T-helper 9 cell (primary cell): ENCODE measurements around the gene PIP5K1B.

Experiments
- DNase-seq: peaks from one replicate; pipeline ENCODE4 v3.0.0-alpha.2; 2020

Gene PIP5K1B

GRCh38 chr9:68871236-68871635, 166.2 kb downstream of the PIP5K1B start:
- no peak for DNase-seq

- no peak for DNase-seq
These were observed 167.0 kb downstream of the PIP5K1B start for GRCh38 chr9:68872026-68872501.

GRCh38 chr9:68873179-68873578, 168.1 kb downstream of the PIP5K1B start:
- no peak for DNase-seq

- no peak for DNase-seq
These were observed 171.2 kb downstream of the PIP5K1B start for GRCh38 chr9:68876273-68876672.

- DNase-seq, result no peak
These were observed 171.6 kb downstream of the PIP5K1B start for GRCh38 chr9:68876681-68877080.

- no peak for DNase-seq
These were observed 172.2 kb downstream of the PIP5K1B start for GRCh38 chr9:68877219-68877618.

GRCh38 chr9:68878450-68878849, 173.4 kb downstream of the PIP5K1B start:
- DNase-seq, result no peak

- no peak for DNase-seq
These were observed 178.2 kb downstream of the PIP5K1B start for GRCh38 chr9:68883224-68883623.

- DNase-seq, result no peak
These were observed 182.2 kb downstream of the PIP5K1B start for GRCh38 chr9:68887232-68887631.

GRCh38 chr9:68894502-68894901, 189.5 kb downstream of the PIP5K1B start:
- DNase-seq, result no peak

- DNase-seq, result no peak
These were observed 190.9 kb downstream of the PIP5K1B start for GRCh38 chr9:68895741-68896478.

GRCh38 chr9:68896486-68896885, 191.4 kb downstream of the PIP5K1B start:
- no peak for DNase-seq

GRCh38 chr9:68897577-68898145, 192.6 kb downstream of the PIP5K1B start:
- DNase-seq, result no peak

- no peak for DNase-seq
These were observed 193.9 kb downstream of the PIP5K1B start for GRCh38 chr9:68898781-68899439.

- DNase-seq, result no peak
These were observed 199.4 kb downstream of the PIP5K1B start for GRCh38 chr9:68904454-68904853.

GRCh38 chr9:68905129-68905528, 200.1 kb downstream of the PIP5K1B start:
- DNase-seq, result no peak

GRCh38 chr9:68907910-68908309, 202.9 kb downstream of the PIP5K1B start:
- no peak for DNase-seq

- no peak for DNase-seq
These were observed 207.5 kb downstream of the PIP5K1B start for GRCh38 chr9:68912561-68912960.

- no peak for DNase-seq
These were observed 208.0 kb downstream of the PIP5K1B start for GRCh38 chr9:68913054-68913453.

GRCh38 chr9:68914751-68915150, 209.7 kb downstream of the PIP5K1B start:
- no peak for DNase-seq

- DNase-seq, result no peak
These were observed 214.6 kb downstream of the PIP5K1B start for GRCh38 chr9:68919661-68920060.

GRCh38 chr9:68920921-68921320, 215.9 kb downstream of the PIP5K1B start:
- DNase-seq, result no peak

GRCh38 chr9:68923480-68923879, 218.4 kb downstream of the PIP5K1B start:
- DNase-seq, result no peak

- no peak for DNase-seq
These were observed 220.1 kb downstream of the PIP5K1B start for GRCh38 chr9:68925175-68925574.
